Measurements from ENCODE around the gene PRR11. TPM values are rescaled to one million over a fixed set of nuclear protein-coding genes. Genes with fewer than 3 reads are reported as not detected.

The PRR11 gene
- polyA plus RNA-seq, 1 experiment = 20.2 TPM

DNA sequence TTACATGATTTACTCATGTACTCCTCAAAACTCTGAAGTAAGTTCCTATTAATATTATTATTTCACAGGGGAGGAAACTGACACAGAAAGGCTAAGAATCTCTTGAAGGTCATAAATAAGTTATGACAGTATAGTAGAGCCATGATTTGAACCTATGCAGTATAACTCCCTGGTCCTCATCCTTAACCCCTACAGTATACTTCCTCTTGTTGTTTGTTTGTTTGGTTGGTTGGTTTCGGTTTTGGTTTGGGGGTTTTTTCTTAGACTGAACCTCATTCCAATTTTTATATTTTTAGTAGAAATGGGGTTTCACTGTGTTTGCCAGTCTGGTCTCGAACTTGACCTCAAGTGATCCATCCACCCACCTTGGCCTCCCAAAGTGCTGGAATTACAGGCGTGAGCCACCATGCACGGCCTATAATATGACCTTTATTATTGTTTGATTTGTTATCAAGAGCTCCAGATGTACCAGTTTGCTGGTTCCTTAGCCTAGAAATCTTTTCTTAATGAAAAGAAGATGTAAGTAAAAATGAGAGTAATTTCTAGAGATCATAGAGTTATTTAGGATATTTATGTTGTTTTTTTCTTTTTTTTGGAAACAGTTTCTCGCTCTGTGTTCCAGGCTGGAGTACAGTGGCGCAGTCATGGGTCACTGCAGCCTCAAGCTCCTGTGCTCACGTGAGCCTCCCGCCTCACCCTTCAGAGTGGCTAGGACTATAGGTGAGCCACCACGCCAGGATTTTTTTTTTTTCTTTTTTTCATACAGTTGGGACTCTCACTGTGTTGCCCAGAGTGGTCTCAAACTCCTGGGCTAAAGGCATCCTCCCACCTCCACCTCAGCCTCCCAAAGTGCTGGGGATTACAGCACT lies 4.8 kb downstream of the PRR11 start:
- Histone ChIP-seq H3K4me3 (ENCODE audit: low read depth, low read length) (no peak overlapping the region), H3K9me3 (ENCODE audit: control insufficient read depth, insufficient read depth, low read length) (no peaks in the 10 kb centered on the region), H3K27me3 (ENCODE audit: control insufficient read depth, insufficient read depth, low read length) (no peaks in the 10 kb centered on the region), H3K27ac (ENCODE audit: low read depth, low read length) (no peak overlapping the region)
- ChIA-PET CTCF (no interaction called here), POLR2A (no interaction called here)
- TF ChIP-seq, protein P1, sequence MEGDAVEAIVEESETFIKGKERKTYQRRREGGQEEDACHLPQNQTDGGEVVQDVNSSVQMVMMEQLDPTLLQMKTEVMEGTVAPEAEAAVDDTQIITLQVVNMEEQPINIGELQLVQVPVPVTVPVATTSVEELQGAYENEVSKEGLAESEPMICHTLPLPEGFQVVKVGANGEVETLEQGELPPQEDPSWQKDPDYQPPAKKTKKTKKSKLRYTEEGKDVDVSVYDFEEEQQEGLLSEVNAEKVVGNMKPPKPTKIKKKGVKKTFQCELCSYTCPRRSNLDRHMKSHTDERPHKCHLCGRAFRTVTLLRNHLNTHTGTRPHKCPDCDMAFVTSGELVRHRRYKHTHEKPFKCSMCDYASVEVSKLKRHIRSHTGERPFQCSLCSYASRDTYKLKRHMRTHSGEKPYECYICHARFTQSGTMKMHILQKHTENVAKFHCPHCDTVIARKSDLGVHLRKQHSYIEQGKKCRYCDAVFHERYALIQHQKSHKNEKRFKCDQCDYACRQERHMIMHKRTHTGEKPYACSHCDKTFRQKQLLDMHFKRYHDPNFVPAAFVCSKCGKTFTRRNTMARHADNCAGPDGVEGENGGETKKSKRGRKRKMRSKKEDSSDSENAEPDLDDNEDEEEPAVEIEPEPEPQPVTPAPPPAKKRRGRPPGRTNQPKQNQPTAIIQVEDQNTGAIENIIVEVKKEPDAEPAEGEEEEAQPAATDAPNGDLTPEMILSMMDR (IDR thresholded peaks at IDR 0.05; ENCODE audit: low read depth, low read length) = no peak
- no peak for DNase-seq (ENCODE audit: low read depth, low spot score)

DNA sequence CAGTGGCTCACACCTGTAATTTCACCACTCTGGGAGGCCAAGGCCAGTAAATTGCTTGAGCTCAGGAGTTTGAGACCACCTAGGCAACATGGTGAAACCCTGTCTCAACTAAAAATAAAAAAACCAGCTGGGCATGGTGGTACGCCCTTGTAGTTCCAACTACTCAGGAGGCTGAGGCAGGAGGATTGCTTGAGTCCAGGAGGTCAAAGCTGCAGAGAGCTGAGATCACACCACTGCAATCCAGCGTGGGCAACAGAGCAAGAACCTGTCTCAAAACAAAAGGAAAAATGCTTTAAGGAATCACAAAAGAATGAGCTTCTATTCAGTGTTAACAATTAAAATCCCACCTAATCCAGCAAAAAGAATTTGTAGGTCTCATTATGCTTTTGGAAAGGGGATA lies 5.9 kb downstream of the PRR11 start:
- ChIA-PET POLR2A (no interaction called here), CTCF (no interaction called here)
- no peaks in the 10 kb centered on the region for H3K27me3 ChIP-seq (ENCODE audit: control insufficient read depth, insufficient read depth, low read length)
- H3K4me3 ChIP-seq (ENCODE audit: low read depth, low read length) = no peak overlapping the region
- no peak for DNase-seq (ENCODE audit: low read depth, low spot score)
- TF ChIP-seq, protein P1 (IDR thresholded peaks at IDR 0.05; ENCODE audit: low read depth, low read length) = no peak
- H3K9me3 ChIP-seq (ENCODE audit: control insufficient read depth, insufficient read depth, low read length) = no peaks in the 10 kb centered on the region
- H3K27ac ChIP-seq (ENCODE audit: low read depth, low read length) = no peak overlapping the region

DNA sequence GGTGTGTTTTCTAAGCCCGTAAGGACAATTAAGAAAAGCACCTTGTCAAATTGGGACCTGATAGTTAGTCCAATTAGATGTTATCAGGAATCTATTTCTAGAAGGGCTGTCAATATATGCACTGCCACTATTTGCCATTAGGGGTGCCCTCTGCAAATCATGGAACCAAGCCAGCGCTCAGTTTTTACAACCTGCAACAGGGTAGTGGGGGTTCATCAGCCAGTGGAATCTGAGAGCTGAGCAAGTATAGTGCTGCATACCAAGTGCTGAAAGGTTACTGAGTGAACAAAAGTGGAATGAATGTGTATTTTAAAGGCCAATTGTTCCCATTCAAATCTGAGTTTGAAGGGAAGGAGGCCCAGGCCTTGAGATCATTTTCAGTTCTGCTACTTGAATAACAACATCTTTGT lies 10.4 kb downstream of the PRR11 start:
- POLR2A ChIA-PET = no interaction called here
- no peak for DNase-seq (ENCODE audit: low read depth, low spot score)
- no peak overlapping the region for H3K27ac ChIP-seq (ENCODE audit: low read depth, low read length)
- H3K4me3 ChIP-seq (ENCODE audit: low read depth, low read length) = no peak overlapping the region
- CTCF ChIA-PET = interaction anchor here (0.6 to 1.0 kb wide), 4 partner anchors 10 to 241 kb away, joined by 3 to 4 read pairs (median 4); partner anchors contain the start of gene PRR11
- TF ChIP-seq, protein P1 (IDR thresholded peaks at IDR 0.05; ENCODE audit: low read depth, low read length) = peak; percentile 69
- H3K9me3 ChIP-seq (ENCODE audit: control insufficient read depth, insufficient read depth, low read length) = no peaks in the 10 kb centered on the region
- no peaks in the 10 kb centered on the region for H3K27me3 ChIP-seq (ENCODE audit: control insufficient read depth, insufficient read depth, low read length)

DNA sequence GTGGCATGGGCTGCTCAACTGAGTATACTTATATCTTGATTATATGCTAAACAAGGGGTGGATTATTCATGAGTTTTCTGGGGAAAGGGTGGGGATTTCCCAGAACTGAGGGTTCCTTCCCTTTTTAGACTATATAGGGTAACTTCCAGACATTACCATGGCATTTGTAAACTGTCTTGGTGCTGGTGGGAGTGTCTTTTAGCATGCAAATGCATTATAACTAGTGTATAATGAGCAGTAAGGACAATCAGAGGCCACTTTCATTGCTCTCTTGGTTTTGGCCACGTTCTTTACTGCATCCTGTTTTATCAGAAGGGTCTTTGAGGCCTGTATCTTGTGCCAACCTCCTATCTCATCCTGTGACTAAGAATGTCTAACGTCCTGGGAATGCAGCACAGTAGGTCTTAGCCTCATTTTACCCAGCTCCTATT lies 12.0 kb downstream of the PRR11 start:
- POLR2A ChIA-PET = no interaction called here
- CTCF ChIA-PET = interaction anchor here (0.9 kb wide), 1 partner anchor 10 kb away, joined by 4 read pairs; no protein-coding TSS in a partner anchor
- TF ChIP-seq, protein P1 (IDR thresholded peaks at IDR 0.05; ENCODE audit: low read depth, low read length) = no peak
- Histone ChIP-seq H3K4me3 (ENCODE audit: low read depth, low read length) (no peak overlapping the region), H3K27me3 (ENCODE audit: control insufficient read depth, insufficient read depth, low read length) (no peaks in the 10 kb centered on the region), H3K9me3 (ENCODE audit: control insufficient read depth, insufficient read depth, low read length) (peaks cover 5% of the 10 kb centered on the region), H3K27ac (ENCODE audit: low read depth, low read length) (peak overlapping the region; percentile 31)
- DNase-seq (ENCODE audit: low read depth, low spot score) = no peak

DNA sequence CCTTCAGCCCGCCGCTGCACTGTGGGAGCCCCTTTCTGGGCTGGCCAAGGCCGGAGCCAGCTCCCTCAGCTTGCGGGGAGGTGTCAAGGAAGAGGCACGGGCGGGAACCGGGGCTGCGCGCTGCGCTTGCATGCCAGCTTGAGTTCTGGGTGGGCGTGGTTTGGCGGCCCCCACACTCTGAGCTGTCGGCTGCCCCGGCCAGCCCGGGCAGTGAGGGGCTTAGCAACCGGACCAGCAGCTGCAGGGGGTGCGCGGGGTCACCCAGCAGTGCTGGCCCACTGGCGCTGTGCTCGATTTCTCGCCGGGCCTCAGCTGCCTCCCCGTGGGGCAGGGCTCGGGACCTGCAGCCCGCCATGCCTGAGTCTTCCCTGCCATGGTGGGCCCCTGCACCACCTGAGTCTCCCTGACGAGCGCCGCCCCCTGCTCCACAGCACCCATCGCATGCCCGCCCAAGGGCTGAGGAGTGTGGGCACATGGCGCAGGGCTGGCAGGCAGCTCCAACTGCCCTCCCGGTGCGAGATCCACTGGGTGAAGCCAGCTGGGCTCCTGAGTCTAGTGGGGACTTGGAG lies 17.0 kb downstream of the PRR11 start:
- POLR2A ChIA-PET = interaction anchor here (0.6 kb wide), 1 partner anchor 514 kb away, joined by 3 read pairs; no protein-coding TSS in a partner anchor
- TF ChIP-seq, protein P1 (IDR thresholded peaks at IDR 0.05; ENCODE audit: low read depth, low read length) = no peak
- Histone ChIP-seq H3K27ac (ENCODE audit: low read depth, low read length) (no peak overlapping the region), H3K27me3 (ENCODE audit: control insufficient read depth, insufficient read depth, low read length) (no peaks in the 10 kb centered on the region), H3K9me3 (ENCODE audit: control insufficient read depth, insufficient read depth, low read length) (peaks cover 7% of the 10 kb centered on the region), H3K4me3 (ENCODE audit: low read depth, low read length) (no peak overlapping the region)
- no peak for DNase-seq (ENCODE audit: low read depth, low spot score)
- CTCF ChIA-PET = no interaction called here
